ENCODE results near the gene WSCD1.

The WSCD1 gene

DNA sequence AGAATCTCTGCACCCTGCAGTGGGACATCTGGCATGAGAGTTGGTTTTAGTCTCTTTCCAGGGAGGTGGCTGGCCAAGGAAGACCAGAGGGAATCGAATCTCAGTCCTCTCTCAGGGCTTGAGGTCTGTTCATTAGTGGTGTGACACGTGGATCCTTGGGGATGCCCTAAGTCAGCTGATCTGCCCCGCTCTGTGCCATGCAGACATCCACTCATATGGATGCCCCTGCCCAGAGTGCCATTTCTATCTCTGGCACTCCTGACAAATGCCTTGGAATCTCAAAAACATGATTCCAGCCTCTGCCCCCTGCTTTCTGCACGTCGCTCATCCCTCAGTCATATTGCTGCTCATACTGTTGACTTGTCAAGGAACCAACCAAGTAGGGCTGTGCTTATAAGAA lies 38.8 kb downstream of the WSCD1 start:
- no peak for FAIRE-seq

DNA sequence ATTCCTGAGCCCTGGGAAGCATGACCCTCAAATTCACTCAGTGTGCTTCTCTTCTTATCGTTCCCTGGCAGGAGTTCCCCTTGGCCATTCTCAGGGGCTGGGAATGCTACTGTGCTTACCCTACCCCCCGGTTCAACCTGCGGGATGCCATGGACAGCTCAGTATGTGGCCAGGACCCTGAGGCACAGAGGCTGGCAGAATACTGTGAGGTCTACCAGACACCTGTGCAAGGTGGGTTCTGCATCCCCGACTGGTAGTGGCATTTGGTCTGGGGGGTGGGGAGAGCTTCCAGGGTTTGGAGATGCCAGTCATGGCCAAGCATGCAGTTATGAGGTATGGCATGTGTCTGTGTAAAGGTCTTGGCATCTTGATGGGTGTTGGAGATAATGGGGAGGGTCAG lies 39.4 kb downstream of the WSCD1 start:
- FAIRE-seq = no peak

DNA sequence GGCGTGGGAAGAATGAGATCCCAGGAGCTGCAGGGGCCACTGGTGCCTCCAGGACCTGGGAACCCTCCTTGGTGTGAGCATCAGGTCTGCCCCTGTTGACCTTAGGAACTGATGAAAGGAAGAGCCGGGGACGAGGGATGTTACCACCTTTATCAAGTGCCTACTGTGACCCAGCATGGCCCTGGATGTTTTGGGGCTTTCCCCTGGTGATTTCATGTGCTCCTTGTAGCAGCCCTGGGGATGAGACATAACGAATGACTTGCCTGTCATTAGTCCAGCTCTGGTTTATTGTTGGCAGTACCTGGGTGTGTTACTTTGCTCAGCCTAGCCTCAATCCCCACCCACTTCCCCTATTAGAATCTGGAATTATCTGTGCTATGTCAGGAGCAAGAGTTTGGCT lies 39.9 kb downstream of the WSCD1 start:
- no peak for FAIRE-seq

DNA sequence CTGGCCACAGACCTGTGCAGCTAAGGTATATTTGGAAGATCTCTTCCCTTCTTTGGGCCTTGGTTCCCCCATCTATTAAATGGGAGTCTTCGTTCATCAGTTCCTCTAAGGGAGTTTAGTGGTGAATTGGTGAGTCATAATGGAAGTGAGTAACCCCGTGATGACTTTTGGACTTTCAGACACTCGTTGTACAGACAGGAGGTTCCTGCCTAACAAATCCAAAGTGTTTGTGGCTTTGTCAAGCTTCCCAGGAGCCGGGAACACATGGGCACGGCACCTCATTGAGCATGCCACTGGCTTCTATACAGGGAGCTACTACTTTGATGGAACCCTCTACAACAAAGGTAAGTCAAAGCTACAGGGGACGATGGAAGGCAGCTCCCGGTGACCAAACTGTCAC lies 40.4 kb downstream of the WSCD1 start:
- no peak for FAIRE-seq

DNA sequence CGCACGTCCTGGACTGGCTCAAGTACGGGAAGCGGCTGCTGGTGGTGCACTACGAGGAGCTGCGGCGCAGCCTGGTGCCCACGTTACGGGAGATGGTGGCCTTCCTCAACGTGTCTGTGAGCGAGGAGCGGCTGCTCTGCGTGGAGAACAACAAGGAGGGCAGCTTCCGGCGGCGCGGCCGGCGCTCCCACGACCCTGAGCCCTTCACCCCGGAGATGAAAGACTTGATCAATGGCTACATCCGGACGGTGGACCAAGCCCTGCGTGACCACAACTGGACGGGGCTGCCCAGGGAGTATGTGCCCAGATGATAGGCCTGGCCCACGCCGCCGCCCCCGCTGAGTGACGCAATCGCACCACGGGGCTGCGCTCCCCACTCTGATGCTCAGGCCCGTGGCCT lies 50.2 kb downstream of the WSCD1 start:
- FAIRE-seq = no peak

DNA sequence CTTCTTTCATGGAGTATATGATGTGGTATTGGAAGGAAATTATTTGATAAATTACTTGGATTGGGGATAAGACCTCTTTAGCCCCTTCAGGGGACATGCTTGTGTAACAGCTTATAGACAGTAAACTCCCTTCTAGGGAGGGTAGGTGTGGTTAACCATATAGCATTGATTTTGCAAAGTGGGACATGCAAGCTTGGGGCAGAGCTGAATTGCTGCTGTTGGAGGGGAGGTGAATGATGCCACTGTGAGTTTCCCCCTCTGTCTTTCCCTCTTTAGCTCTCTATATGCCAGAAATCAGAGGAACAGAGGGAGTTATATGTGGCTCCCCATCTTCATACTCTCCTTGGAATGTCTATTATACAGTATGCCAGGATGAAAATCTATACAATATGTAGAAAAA lies 54.7 kb downstream of the WSCD1 start:
- no peak for FAIRE-seq

DNA sequence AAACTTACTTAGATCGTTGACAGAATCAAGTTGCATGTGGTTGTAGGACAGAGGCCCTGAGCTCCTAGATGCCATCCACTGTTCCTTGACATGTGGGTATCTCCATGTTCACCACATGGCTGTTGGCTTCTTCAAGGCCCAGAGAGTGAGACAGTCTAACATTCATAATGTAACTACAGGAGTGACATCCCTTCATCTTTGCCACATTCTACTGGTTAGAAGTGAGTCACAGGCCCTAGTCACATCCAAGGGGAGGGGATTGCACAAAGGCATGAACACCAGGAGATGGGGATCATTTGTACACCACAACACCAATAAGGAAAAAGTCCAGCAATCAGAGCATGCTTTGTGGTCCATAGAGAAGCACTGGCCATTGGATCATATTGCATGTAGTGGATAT lies 56.6 kb downstream of the WSCD1 start:
- FAIRE-seq = no peak

DNA sequence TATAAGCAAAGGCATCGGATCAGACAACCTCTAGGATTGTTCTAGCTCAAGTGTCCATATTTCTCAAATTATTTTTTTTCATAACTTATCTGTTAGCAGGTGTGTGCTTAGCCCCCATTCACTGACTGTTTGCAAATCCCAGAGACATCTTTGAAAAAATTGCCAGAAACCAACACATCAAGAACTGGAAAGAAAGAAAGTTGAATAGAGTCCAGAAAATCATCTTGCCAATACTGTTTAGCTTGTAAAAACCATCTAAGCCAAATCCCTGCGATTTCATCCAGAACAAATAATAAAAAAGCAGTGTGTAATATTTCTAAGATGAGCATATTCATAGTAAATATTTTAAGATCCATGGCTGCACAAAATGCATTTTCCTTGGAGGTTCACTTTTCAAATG lies 64.5 kb downstream of the WSCD1 start:
- no peak for FAIRE-seq

DNA sequence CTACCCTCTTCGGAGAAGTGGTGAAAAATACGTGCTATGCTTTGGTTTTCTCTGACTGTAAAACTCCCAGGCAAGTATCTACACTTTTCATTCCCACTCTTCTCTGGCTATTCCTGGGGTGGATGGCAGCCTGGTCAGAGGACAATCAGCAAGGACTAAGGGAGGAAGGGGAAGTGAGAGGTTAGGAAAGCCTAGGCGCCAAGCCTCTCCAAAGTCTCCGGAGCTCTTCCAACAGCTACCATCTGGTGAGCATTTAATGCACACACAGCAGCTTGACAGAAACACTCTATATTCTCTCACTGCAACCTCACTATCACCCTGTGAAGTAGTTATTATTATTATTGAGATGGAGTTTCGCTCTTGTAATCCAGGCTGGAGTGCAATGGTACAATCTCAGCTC lies 65.1 kb downstream of the WSCD1 start:
- no peak for FAIRE-seq

DNA sequence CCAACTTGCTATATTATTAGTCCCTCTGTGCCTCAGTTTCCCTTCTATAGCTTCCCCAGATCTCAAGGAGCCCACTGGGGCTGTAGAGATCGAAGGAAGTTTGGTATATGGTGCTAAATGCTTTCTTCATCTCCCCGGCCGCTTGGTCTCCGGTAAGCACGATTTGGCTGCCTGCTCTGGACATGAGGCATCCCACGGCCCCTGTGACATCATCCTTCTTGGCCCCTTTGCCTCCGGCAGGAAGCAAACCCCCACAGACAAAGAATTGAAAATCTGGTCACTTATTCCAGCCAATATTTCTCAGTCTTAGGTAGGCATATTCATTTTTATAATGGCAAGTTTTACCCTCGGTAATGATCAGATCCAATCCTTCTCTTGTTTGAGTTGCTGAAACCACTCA lies 65.8 kb downstream of the WSCD1 start:
- no peak for FAIRE-seq

DNA sequence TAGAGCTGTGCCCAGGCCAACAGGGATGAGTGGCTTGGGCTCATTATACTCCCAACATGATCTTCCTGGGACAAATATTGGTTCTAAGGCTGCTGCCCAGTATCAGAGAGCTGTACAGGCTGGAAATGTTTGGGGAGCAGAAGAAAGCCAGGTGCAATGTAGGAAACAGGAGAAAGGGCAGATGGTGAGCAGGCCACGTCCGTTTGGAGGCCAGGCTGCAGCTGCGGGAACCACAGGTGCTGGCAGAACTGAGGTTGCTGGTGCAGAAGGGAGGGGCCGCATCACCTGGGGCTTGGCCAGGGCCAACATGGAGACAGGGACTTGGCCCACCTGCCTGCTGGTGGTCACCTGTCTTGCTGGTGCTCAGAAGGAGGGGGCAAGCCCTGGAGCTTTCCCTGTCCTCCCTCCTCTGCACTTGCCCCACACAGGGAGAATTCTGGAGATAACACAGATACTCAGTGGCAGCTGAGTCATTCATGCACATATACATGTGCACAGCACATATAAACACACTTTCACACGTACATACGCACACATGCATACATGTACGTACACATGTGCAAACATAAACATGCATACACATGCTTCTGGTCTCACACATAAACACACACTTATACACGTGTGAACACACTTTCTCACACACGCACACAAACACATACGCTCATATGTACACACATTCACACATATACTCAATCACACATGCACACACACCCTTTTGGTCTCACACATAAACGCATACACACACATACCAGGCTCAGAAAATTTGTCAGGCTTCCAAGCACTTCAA lies 67.7 kb downstream of the WSCD1 start:
- FAIRE-seq = no peak

DNA sequence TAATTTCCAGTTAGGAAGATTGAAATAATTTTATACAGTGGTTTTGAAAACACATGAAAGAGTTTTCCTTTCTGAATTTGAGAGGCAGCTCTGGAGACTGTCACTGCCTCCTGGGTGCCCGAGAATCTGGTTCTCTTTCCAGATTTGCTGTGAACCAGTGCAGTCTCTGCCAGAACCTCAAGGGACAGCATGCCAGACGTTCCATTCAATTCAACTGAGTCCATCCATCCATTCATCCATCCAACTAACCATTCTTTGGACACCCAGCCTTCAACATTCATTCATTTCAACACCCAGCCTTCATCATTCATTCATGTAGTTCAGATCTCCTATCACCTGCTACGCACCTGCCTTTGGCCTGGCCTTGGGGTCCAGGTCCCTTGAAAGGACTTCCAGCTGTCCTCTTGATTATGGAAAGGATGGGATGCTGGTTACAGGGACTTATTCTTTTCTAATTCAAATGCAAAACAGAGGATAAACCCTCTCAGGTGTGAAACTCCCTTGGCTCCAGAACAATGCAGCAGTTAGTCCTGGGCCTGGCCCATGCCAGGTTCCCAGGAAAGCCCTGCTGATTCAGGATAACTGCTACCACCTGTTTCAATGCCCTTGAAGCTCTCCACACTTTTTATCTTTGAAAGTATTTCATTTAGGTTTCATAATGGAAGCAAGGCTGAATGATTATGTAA lies 68.7 kb downstream of the WSCD1 start:
- FAIRE-seq = no peak

DNA sequence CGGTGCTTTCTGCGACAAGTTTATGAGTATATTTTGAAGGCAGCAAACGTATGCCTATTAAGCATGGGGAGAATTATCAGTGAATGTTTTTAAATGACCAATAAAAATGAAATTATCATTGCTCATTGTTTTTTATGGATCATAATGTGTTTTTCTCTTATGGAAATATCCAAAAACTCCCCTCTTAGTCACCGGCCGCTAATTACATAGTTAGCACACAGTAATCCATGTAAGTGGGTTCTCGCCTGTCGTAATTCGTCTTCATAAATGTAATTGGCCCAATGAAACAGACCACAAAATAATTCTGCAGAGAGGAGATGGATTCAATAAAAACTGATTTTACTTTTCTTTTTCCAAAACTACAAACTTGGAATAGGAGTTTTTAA lies 69.3 kb downstream of the WSCD1 start:
- FAIRE-seq = no peak

DNA sequence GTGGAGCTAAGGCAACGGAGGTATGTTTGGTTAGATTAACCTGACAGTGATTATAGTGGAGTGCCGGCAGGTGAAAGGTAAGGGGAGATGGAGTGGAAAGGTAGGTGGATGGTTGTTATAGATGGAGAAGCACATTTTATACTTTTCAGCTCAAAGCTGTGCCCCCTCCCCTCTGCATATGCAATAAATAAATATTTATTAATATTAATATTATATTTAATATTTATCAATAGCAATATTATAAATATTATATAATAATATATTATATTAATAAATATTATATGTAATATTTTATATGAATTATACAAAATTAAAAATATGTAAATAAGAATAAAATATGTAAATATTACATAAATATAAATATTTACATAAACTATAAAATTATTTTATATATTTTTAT lies 70.0 kb downstream of the WSCD1 start:
- FAIRE-seq = peak; percentile 99

DNA sequence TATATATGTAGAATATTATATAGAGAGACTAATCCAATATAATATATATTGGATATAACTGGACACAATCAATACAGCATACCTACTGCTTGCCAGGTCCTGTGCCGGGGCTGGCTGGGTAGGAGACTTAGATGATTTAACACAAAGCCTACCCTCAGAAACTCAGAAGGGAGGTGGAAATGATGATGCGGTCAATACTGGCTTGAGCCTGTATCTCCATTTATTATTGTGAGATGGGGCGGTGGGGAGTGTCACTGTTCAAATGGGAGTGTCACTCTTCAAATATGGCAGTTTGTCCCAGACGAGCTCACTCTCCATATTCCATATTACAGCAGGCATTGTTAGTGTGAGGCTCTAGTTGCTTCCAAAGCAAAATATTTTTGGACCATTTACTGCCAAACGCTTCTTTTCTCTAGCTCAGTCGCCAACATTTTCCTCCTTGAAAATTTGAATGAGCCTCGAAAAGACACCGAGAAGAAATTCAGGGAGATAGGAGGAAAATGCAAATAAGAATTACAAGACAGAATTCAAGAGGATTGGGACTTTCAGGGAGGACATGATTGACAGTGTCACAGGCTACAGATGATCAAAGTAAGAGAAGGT lies 70.7 kb downstream of the WSCD1 start:
- no peak for FAIRE-seq

DNA sequence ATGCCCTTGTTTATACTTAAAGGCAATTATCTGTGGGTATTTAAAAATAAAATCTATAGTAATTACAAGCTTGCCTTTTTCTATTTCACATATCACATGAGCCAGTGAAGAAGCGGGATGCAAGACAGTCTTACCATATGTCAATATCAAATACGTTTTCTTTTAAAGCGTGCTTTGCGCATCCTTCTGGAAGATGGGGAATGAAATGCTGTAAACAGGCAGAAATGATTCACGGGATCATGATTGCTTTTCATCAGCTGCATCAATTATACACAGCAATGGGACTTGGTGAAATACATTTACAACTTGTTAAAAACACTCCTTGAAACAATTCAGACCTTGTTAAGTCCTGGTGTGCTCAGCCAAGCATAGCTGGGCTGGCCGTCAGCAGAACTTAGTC lies 72.5 kb downstream of the WSCD1 start:
- FAIRE-seq = no peak

DNA sequence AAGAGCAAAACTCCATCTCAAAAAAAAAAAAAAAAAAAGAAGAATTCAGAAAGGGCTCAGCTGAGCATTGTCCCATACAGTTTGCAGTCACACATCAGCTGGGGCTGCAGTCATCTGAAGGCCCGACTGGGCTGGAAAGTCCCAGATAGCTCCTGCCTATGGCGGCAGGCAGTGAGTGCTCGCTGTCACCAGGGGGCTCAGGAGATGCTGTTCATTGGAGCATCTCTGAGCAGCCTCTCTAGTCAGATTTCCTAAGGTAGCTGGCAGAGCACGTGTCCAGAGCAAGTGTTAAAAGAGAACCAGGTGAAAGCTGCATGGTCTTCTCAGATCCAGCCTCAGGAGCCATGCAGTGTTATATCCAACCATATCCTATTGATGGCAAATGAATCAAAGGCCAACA lies 75.8 kb downstream of the WSCD1 start:
- FAIRE-seq = no peak

DNA sequence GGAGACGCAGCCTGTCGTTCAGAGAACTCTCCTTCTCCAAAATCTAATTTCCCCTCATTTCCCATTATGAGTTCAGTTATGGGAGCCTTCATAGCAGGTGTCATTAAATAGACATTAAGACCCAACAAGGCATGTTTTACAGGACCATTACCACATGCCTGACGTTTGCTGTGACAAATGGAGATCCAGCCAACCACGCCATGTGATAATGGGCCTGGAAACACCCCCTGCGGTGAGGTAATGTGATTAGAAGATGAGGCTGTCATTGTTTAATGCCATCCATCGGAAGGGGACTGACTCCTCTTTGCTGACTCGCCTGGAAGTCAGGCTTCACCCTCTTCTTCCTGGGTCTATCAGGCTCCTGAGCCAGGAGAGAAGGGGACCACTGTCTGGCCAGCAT lies 76.9 kb downstream of the WSCD1 start:
- no peak for FAIRE-seq

DNA sequence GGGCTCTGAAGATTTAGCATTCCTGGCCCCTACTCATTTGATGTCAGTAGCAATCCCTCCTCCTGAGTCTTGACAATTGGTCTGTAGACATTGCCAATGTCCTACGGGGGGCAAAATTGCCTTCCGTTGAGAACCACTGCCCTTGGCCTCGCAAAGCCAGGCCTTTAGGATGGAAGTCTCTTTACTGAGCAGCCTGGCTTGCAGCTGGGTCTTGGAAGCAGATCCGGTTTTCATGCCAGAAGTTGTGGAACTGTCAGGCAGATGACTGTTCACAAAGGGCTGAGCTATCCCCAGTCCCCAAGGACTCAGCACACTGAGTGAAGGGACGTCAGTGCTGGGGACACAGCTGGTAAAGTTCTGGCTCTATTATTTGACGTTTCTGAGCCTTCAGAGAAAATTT lies 83.2 kb downstream of the WSCD1 start:
- FAIRE-seq = no peak

DNA sequence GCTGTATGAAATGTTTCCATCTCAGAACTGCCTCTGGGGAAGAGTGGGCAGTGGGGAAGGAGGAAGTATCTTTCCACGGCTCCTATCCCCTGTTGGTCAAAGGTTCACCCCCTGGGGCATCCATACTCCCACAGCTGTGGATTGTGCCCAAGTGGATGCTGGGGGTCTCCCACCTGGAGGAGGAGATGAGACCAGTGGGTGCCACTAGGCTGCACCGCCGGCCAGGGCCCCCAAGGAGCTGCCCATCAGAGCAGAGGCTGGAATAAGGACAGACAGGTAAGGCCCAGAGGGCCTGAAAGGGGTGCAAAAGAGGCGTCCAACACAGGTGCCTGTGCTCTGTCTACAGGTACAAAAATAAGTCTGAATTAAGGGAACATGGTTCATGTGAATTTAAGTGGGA lies 87.5 kb downstream of the WSCD1 start:
- FAIRE-seq = no peak

DNA sequence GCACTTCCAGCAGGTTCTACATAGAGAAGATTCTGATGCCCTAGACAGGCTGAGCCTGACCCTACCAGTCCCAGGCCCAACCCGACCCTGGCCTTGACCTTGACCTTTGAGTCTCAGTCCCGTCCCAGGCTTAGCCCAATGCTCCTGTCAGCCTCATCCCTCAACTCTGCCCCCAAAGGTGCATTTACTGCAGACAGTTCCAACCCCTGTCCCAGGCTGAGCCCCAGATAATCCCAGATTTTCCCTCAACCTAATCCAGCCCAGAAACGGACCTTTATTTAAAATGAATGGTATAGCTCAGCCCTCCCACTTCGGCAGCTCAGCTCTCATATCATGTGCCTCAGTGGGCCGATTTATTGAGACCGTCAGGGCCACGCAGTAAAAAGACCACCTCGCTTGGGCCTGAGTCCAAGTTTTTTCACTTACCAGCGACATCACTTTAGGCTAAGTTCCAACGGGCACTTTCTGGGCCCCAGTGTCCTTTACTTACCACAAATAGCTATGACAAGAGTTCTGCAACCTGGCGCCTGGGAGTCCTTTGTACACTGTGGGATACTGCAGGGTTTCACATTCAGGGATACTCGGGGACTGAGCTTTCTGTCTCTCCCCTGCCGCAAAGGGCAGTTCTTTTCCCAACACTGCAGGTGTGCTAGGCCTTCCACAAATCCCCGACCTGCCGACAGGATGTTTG lies 89.5 kb downstream of the WSCD1 start:
- FAIRE-seq = no peak

DNA sequence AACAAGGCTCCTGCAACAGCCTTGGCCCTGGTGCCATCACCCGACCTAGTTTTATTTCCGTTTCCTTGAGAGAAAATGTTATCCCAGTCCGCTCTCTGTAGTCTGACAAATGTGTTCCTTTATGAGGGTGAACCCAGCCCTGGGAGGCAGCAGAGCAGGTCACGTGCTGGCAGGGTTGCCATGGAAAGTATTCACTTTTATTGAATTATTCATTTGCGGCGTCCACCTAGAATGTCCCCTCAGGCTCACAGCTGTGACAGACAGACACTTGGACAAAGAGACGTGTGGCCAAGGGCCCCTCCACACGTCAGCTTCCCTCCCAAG lies 90.0 kb downstream of the WSCD1 start:
- no peak for FAIRE-seq

DNA sequence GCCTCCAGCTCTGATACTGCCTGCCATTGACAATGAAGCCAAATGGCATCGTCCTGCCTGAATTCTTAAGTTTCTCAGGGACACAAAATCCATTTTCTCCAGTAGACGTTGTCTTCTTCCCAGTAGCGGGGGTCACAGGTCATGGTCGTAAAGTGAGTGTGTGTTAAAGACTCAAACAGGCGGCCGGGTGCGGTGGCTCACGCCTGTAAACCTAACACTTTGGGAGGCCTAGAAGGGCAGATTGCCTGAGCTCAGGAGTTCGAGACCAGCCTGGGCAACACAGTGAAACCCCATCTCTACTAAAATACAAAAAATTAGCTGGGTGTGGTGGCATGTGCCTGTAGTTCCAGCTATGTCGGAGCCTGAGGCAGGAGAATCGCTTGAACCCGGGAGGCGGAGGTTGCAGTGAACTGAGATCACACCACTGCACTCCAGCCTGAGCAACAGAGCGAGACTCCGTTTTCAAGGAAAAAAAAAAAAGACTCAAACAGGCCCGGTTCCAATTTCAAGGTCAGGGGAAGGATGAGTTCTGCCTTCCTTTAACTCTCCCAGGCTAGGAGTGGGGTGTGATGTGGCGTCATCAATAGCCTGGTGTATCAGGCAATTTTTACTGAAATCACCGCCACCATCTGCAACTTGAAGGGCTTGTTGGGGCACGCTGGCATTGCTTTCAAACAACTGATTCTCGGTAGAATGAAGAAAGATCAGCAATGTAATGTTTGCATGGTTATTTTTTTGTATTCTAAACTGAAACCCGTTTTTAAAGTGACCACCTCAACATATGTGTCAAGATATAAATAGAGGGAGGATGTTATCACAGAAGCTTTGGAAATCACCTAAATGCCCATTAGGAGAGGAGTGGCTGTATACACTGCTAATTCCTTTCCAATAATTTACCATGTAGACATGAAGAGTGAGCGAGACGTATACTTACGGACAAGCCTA lies 91.0 kb downstream of the WSCD1 start:
- no peak for FAIRE-seq

Measured in colon (tissue), 2 donors.